ENCODE results near the gene REXO1. TPM values are rescaled to one million over a fixed set of nuclear protein-coding genes. Genes with fewer than 3 reads are reported as not detected.

The REXO1 gene
- total and polyA plus RNA-seq, 9 of the 15 experiments (the other 6 are each of a cell fraction or from before 2014, with no cell fraction given), result 0.04 to 63.3 (median 15.8) TPM

- peaks cover 49 to 69% of the 10 kb centered on the region in 2 experiments for H3K4me1 ChIP-seq (replicated peaks in 1 of 2; ENCODE audit: control insufficient read depth in 2 of 2, insufficient read depth in 2 of 2, low read length in 2 of 2)
- TF ChIP-seq SRSF7 (optimal IDR thresholded peaks at IDR 0.05; ENCODE audit: low read depth, low read length) (no peak), CCNT2 (IDR thresholded peaks at IDR 0.05; ENCODE audit: borderline replicate concordance, extremely low read depth, insufficient read length, low read depth, low read length) (peak; percentile 12), CBFA2T2 (conservative IDR thresholded peaks at IDR 0.05) (peak; percentile 24; the same call in 1 of the 2 replicates), RBFOX2 (IDR thresholded peaks at IDR 0.05; ENCODE audit: low read depth, low read length) (peak; percentile 47; the same call in 1 of the 2 replicates), YY1 (IDR thresholded peaks at IDR 0.05; ENCODE audit: borderline replicate concordance in 1 of 3, control insufficient read depth in 1 of 3, extremely low read depth in 1 of 3, insufficient read depth in 3 of 3, insufficient read length in 1 of 3, insufficient replicate concordance in 2 of 3, low read depth in 1 of 3, low read length in 2 of 3) (peak in 1 of 3 experiments; percentile 12), RBM22 (IDR thresholded peaks at IDR 0.05; ENCODE audit: low read depth, low read length, poor library complexity, severe bottlenecking) (peak; percentile 33), ESRRA (IDR thresholded peaks at IDR 0.05; ENCODE audit: borderline replicate concordance, low read depth) (0 out of 2 replicates have a peak, but pooled peaks have one; percentile 23), ZNF239 (CRISPR knock-in tag; IDR thresholded peaks at IDR 0.05) (no peak), NR2C1 (IDR thresholded peaks at IDR 0.05) (0 out of 2 replicates have a peak, but pooled peaks have one; percentile 38), NR2C1 (tag; IDR thresholded peaks at IDR 0.05) (no peak), BHLHE40 (IDR thresholded peaks at IDR 0.05; ENCODE audit: low read length) (no peak), RAD21 (CRISPR knock-in tag; conservative IDR thresholded peaks at IDR 0.05 in 1 of 2, IDR thresholded peaks at IDR 0.05 in 1 of 2) (peak in 1 of 2 experiments; percentile 23; a peak in 1 of 4 replicates), POLR2G (IDR thresholded peaks at IDR 0.05; ENCODE audit: low read depth, low read length) (peak; percentile 59; the same call in 1 of the 2 replicates), NONO (IDR thresholded peaks at IDR 0.05; ENCODE audit: low read depth in 2 of 2, low read length in 1 of 2) (no peak), FOXA3 (CRISPR knock-in tag; conservative IDR thresholded peaks at IDR 0.05 in 1 of 2, IDR thresholded peaks at IDR 0.05 in 1 of 2) (peak in 1 of 2 experiments; percentile 36; a peak in 1 of 4 replicates), CBFA2T3 (IDR thresholded peaks at IDR 0.05) (peak; percentile 29; the same call in 1 of the 2 replicates)
- TF ChIP-seq, protein P1, sequence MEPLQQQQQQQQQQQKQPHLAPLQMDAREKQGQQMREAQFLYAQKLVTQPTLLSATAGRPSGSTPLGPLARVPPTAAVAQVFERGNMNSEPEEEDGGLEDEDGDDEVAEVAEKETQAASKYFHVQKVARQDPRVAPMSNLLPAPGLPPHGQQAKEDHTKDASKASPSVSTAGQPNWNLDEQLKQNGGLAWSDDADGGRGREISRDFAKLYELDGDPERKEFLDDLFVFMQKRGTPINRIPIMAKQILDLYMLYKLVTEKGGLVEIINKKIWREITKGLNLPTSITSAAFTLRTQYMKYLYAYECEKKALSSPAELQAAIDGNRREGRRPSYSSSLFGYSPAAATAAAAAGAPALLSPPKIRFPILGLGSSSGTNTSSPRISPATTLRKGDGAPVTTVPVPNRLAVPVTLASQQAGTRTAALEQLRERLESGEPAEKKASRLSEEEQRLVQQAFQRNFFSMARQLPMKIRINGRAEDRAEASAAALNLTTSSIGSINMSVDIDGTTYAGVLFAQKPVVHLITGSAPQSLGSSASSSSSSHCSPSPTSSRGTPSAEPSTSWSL (CRISPR knock-in tag; IDR thresholded peaks at IDR 0.05; ENCODE audit: borderline replicate concordance), result no peak
Measured at GRCh38 chr19:1871140-1871597, 22.9 kb upstream of the REXO1 start.

More at GRCh38 chr19:1871140-1871597, 22.9 kb upstream of the REXO1 start:
- in situ Hi-C loops (cut with MboI) (no loop called here), intact Hi-C loops (cut with micrococcal nuclease) (no loop called here)
- Histone ChIP-seq H3K9me1 (ENCODE audit: control insufficient read depth, insufficient read depth, low read length) (no peaks in the 10 kb centered on the region), H3K4me2 (ENCODE audit: insufficient read depth, low read length) (peak overlapping the region; percentile 57; the same call in 1 of the 2 replicates), H3K27me3 (ENCODE audit: control insufficient read depth in 2 of 2, insufficient read depth in 2 of 2, low read length in 2 of 2) (no peaks in the 10 kb centered on the region), H3K36me3 (ENCODE audit: control insufficient read depth, insufficient read depth, low read length) (peaks cover 37% of the 10 kb centered on the region; the same call in 2 of the 3 replicates), H3K9ac (ENCODE audit: insufficient read depth in 1 of 2, low read depth in 2 of 2, low read length in 2 of 2) (peak overlapping the region in 1 of 2 experiments; percentile 84; a peak in 2 of 4 replicates), H3K27ac (ENCODE audit: extremely low read depth, low read depth, low read length) (0 out of 3 replicates have a peak overlapping the region, but pooled peaks have one; percentile 32), H3K9me3 (replicated peaks; ENCODE audit: control insufficient read depth, insufficient read depth, low read depth, low read length) (no peaks in the 10 kb centered on the region), H2AFZ (ENCODE audit: low read depth, low read length) (no peak overlapping the region), H4K20me1 (replicated peaks; ENCODE audit: control insufficient read depth, insufficient read depth, low read length) (peaks cover 5% of the 10 kb centered on the region; the same call in 1 of the 2 replicates), H3K79me2 (ENCODE audit: control insufficient read depth, insufficient read depth, low read length) (peaks cover 70% of the 10 kb centered on the region), H3K4me3 (no peak overlapping the region)
- CTCF ChIA-PET (ENCODE audit: low intra/inter-chr PET ratio), result no interaction called here
- POLR2A ChIA-PET, result interaction anchor here (0.8 to 1.1 kb wide), 2 partner anchors 10 to 27 kb away, joined by 3 to 4 read pairs; no protein-coding TSS in a partner anchor
- DNase-seq (ENCODE audit: extremely low read depth in 1 of 4, low spot score in 3 of 4) (peak in 1 of 4 experiments; percentile 60), FAIRE-seq (no peak), ATAC-seq (no peak)
- BruUV-seq (replicated peaks), result no TSS peak
- 46% methylated on average over 15 of the region's 15 CpGs for WGBS (ENCODE audit: insufficient coverage, low coverage, missing lambda C conversion rate)

Measured in K562 (cell line).